ENCODE measurements around the gene DOK7. TPM values are rescaled to one million over a fixed set of nuclear protein-coding genes. Genes with fewer than 3 reads are reported as not detected.

Gene DOK7
- total RNA-seq, 4 donors from 2014 or later = not detected

GRCh38 chr4:3450643-3451042, 12.5 kb upstream of the DOK7 start:
- no peak for TF ChIP-seq CTCF (IDR thresholded peaks at IDR 0.05; ENCODE audit: low read depth)

GRCh38 chr4:3451956-3452355, 11.2 kb upstream of the DOK7 start:
- no peak for TF ChIP-seq CTCF (IDR thresholded peaks at IDR 0.05; ENCODE audit: low read depth)

GRCh38 chr4:3452376-3452775, 10.7 kb upstream of the DOK7 start:
- no peak for TF ChIP-seq CTCF (IDR thresholded peaks at IDR 0.05; ENCODE audit: low read depth)

GRCh38 chr4:3458371-3458770, 4.7 kb upstream of the DOK7 start:
- no peak for TF ChIP-seq CTCF (IDR thresholded peaks at IDR 0.05; ENCODE audit: low read depth)

- no peak for TF ChIP-seq CTCF (IDR thresholded peaks at IDR 0.05; ENCODE audit: low read depth)
Measured at GRCh38 chr4:3460926-3461325, 2.2 kb upstream of the DOK7 start.

GRCh38 chr4:3461515-3462291, 1.4 kb upstream of the DOK7 start:
- TF ChIP-seq CTCF (IDR thresholded peaks at IDR 0.05; ENCODE audit: low read depth) = no peak

- no peak for TF ChIP-seq CTCF (IDR thresholded peaks at IDR 0.05; ENCODE audit: low read depth)
Measured at GRCh38 chr4:3462321-3462789, 751 bp upstream of the DOK7 start.
